Measurements from ENCODE around the gene EDN1. TPM values are rescaled to one million over a fixed set of nuclear protein-coding genes. Genes with fewer than 3 reads are reported as not detected.

The EDN1 gene
- total and polyA plus RNA-seq, 2 of the 13 experiments (the other 11 are each of a cell fraction or from before 2014, with no cell fraction given) = 0.15 to 1.2 TPM

GRCh38 chr6:12264671-12265070 lies 25.5 kb upstream of the EDN1 start:
- BruUV-seq (replicated peaks) = no TSS peak
- in situ Hi-C loops (cut with HindIII; ENCODE audit: extremely low pct_ligation_motif_present, low pct_unique_long_range_greater_than_20kb) (no loop called here), intact Hi-C loops (cut with micrococcal nuclease; ENCODE audit: unreplicated experiment) (no loop called here)
- H3K4me3 ChIP-seq (replicated peaks in 1 of 3; ENCODE audit: insufficient read depth in 1 of 3, low read depth in 2 of 3, low read length in 3 of 3) = no peak overlapping the region
- 0 out of 5 replicates have a peak, but pooled peaks cover 0 to 1% of the 10 kb centered on the region in 2 experiments for H3K27me3 ChIP-seq (ENCODE audit: control insufficient read depth in 1 of 2, insufficient read depth in 2 of 2, low read length in 2 of 2)
- H3K79me2 ChIP-seq (ENCODE audit: insufficient read depth, low read length) = no peaks in the 10 kb centered on the region
- TF ChIP-seq ZNF326 (CRISPR knock-in tag; IDR thresholded peaks at IDR 0.05; ENCODE audit: borderline replicate concordance) = no peak
- 0% methylated on average over 1 of the region's 1 CpG for WGBS (ENCODE audit: low lambda C conversion rate)
- H3K36me3 ChIP-seq (replicated peaks in 1 of 2; ENCODE audit: control insufficient read depth in 1 of 2, insufficient read depth in 2 of 2, low read length in 2 of 2) = no peaks in the 10 kb centered on the region
- no peak overlapping the region for H3K27ac ChIP-seq (ENCODE audit: extremely low read length, insufficient read depth, low read length)
- FAIRE-seq (no peak), DNase-seq (ENCODE audit: low spot score) (no peak), ATAC-seq (no peak)
- no peaks in the 10 kb centered on the region for H4K20me1 ChIP-seq (ENCODE audit: insufficient read depth, low read length)
- ChIA-PET CTCF (ENCODE audit: low intra/inter-chr PET ratio, low total read pairs) (no interaction called here), POLR2A (no interaction called here)
- H3K9ac ChIP-seq (ENCODE audit: insufficient read depth, low read depth, low read length) = no peak overlapping the region
- no peak overlapping the region for H3K4me2 ChIP-seq (ENCODE audit: low read depth, low read length)
- H3K9me3 ChIP-seq (ENCODE audit: low read length) = no peaks in the 10 kb centered on the region
- H3K4me1 ChIP-seq (ENCODE audit: insufficient read depth, low read length) = no peaks in the 10 kb centered on the region
- H2AFZ ChIP-seq (ENCODE audit: low read length) = no peak overlapping the region

DNA sequence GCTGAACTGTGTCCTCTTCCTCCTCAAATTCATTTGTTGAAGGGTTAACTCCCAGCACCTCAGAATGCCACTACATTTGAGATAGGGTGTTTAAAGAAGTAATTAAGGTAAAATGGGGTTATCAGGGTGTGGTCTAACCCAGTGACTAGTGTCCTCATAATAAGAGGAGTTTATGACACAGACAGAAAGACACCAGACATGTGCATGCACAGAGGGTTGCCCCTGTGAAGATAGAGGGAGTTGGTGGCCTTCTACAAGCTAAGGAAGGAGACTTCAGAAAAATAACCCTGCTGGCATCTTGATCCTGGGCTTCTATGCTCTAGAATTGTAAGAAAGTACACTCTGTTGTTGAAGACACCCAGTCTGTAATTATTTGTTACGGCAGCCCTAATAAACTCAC lies 24.9 kb upstream of the EDN1 start:
- WGBS (ENCODE audit: low lambda C conversion rate) = 95% methylated on average over 1 of the region's 1 CpG
- no peak overlapping the region for H3K9ac ChIP-seq (ENCODE audit: insufficient read depth, low read depth, low read length)
- no peak overlapping the region for H3K4me2 ChIP-seq (ENCODE audit: low read depth, low read length)
- H3K36me3 ChIP-seq (replicated peaks in 1 of 2; ENCODE audit: control insufficient read depth in 1 of 2, insufficient read depth in 2 of 2, low read length in 2 of 2) = no peaks in the 10 kb centered on the region
- no peaks in the 10 kb centered on the region for H3K4me1 ChIP-seq (ENCODE audit: insufficient read depth, low read length)
- H4K20me1 ChIP-seq (ENCODE audit: insufficient read depth, low read length) = no peaks in the 10 kb centered on the region
- no peak for FAIRE-seq
- H3K27ac ChIP-seq (ENCODE audit: extremely low read length, insufficient read depth, low read length) = no peak overlapping the region
- no peak for ATAC-seq
- H3K9me3 ChIP-seq (ENCODE audit: low read length) = no peaks in the 10 kb centered on the region
- H2AFZ ChIP-seq (ENCODE audit: low read length) = no peak overlapping the region
- H3K4me3 ChIP-seq (replicated peaks in 1 of 3; ENCODE audit: insufficient read depth in 1 of 3, low read depth in 2 of 3, low read length in 3 of 3) = no peak overlapping the region
- POLR2A ChIA-PET = no interaction called here
- intact Hi-C loops (cut with micrococcal nuclease; ENCODE audit: unreplicated experiment) = no loop called here
- TF ChIP-seq ZNF704 (CRISPR knock-in tag; IDR thresholded peaks at IDR 0.05; ENCODE audit: borderline replicate concordance) (no peak), PAF1 (CRISPR knock-in tag; IDR thresholded peaks at IDR 0.05) (no peak), NAIF1 (CRISPR knock-in tag; IDR thresholded peaks at IDR 0.05; ENCODE audit: borderline replicate concordance) (no peak), KMT2B (CRISPR knock-in tag; IDR thresholded peaks at IDR 0.05) (no peak), MZF1 (CRISPR knock-in tag; IDR thresholded peaks at IDR 0.05; ENCODE audit: borderline replicate concordance) (no peak), GFI1 (CRISPR knock-in tag; IDR thresholded peaks at IDR 0.05; ENCODE audit: borderline replicate concordance) (no peak), HNRNPK (IDR thresholded peaks at IDR 0.05; ENCODE audit: low read depth, low read length, poor library complexity, severe bottlenecking) (no peak), AGO2 (optimal IDR thresholded peaks at IDR 0.05; ENCODE audit: low read depth, low read length) (no peak), NFIB (CRISPR knock-in tag; IDR thresholded peaks at IDR 0.05; ENCODE audit: borderline replicate concordance) (no peak), FOXK1 (CRISPR knock-in tag; IDR thresholded peaks at IDR 0.05; ENCODE audit: borderline replicate concordance, low read depth) (no peak), CHD2 (IDR thresholded peaks at IDR 0.05; ENCODE audit: low read depth, low read length) (no peak), ATM (IDR thresholded peaks at IDR 0.05; ENCODE audit: borderline replicate concordance) (no peak)
- TF ChIP-seq, protein P1, sequence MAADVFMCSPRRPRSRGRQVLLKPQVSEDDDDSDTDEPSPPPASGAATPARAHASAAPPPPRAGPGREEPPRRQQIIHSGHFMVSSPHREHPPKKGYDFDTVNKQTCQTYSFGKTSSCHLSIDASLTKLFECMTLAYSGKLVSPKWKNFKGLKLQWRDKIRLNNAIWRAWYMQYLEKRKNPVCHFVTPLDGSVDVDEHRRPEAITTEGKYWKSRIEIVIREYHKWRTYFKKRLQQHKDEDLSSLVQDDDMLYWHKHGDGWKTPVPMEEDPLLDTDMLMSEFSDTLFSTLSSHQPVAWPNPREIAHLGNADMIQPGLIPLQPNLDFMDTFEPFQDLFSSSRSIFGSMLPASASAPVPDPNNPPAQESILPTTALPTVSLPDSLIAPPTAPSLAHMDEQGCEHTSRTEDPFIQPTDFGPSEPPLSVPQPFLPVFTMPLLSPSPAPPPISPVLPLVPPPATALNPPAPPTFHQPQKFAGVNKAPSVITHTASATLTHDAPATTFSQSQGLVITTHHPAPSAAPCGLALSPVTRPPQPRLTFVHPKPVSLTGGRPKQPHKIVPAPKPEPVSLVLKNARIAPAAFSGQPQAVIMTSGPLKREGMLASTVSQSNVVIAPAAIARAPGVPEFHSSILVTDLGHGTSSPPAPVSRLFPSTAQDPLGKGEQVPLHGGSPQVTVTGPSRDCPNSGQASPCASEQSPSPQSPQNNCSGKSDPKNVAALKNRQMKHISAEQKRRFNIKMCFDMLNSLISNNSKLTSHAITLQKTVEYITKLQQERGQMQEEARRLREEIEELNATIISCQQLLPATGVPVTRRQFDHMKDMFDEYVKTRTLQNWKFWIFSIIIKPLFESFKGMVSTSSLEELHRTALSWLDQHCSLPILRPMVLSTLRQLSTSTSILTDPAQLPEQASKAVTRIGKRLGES (CRISPR knock-in tag; IDR thresholded peaks at IDR 0.05; ENCODE audit: borderline replicate concordance) = no peak
- no peaks in the 10 kb centered on the region for H3K79me2 ChIP-seq (ENCODE audit: insufficient read depth, low read length)
- DNase-seq (ENCODE audit: low spot score) = no peak
- CTCF ChIA-PET (ENCODE audit: low intra/inter-chr PET ratio, low total read pairs) = no interaction called here
- BruUV-seq (replicated peaks) = no TSS peak
- in situ Hi-C loops (cut with HindIII; ENCODE audit: extremely low pct_ligation_motif_present, low pct_unique_long_range_greater_than_20kb) = no loop called here
- H3K27me3 ChIP-seq (ENCODE audit: control insufficient read depth in 1 of 2, insufficient read depth in 2 of 2, low read length in 2 of 2) = 0 out of 5 replicates have a peak, but pooled peaks cover 0 to 1% of the 10 kb centered on the region in 2 experiments
